Astrocyte of the cerebellum (primary cell): Measurements from ENCODE around the gene GMEB1.
"Not testable (repeated sequence)": the region's sequence is repeated elsewhere in the genome, so short reads cannot be mapped to it uniquely, and the experiment has no call there.

Experiments
- DNase-seq: peaks from one replicate; pipeline ENCODE4 v3.0.0-alpha.2; 2011; ENCODE audit warnings: low read depth
- H3K4me3 ChIP-seq: 2 replicates; pipeline ENCODE4 v1.5.1; 2011; ENCODE audit warnings: mild to moderate bottlenecking, low read depth, low read length, moderate library complexity
- CTCF ChIP-seq: IDR thresholded peaks from 2 replicates; pipeline ENCODE4 v1.5.1; 2012; ENCODE audit warnings: low read length, low read depth, moderate library complexity, mild to moderate bottlenecking; ENCODE audit errors: missing control alignments
- in situ Hi-C: cut with HindIII; loops from 2 replicates; pipeline ENCODE4 v1.10.0; 2017; ENCODE audit warnings: low sequenced_read_pairs

GMEB1 gene

GRCh38 chr1:28718586-28719331 lies 50.2 kb downstream of the GMEB1 start:
- in situ Hi-C loops, result no loop called here
- DNase-seq, result no peak
- H3K4me3 ChIP-seq, result no peak overlapping the region
- TF ChIP-seq CTCF, result no peak

DNA sequence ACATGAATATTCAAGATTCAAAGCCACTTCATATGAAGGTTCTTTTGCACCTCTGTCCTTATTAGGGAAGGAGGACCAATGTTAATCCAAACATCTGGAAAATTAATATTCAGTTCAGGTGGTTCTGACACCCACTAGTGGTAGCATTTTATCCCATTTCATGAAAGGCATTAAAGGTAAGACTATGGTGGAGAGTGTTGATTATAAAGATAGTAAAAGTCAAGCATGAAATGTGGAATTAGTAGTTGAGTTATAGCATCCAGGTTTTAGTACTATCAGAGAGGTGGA lies 50.7 kb downstream of the GMEB1 start:
- no peak for DNase-seq
- in situ Hi-C loops, result no loop called here
- H3K4me3 ChIP-seq, result no peak overlapping the region
- no peak for TF ChIP-seq CTCF

- DNase-seq, result no peak
- no peak for TF ChIP-seq CTCF
- H3K4me3 ChIP-seq, result no peak overlapping the region
- in situ Hi-C loops, result no loop called here
Observed at GRCh38 chr1:28720376-28720775, 51.8 kb downstream of the GMEB1 start.

DNA sequence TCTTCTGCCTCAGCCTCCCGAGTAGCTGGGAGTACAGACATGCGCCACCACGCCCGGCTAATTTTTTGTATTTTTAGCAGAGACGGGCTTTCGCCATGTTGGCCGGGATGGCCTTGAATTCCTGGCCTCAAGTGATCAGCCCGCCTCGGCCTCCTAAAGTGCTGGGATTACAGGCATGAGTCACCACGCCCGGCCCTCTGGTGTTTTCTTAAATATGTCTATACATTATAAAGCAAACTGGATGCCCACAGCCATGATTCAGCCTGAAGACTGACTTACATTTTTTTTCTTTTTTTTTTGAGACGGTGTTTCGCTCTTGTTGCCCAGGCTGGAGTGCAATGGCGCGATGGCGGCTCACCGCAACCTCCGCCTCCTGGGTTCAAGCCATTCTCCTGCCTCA lies 53.3 kb downstream of the GMEB1 start:
- DNase-seq, H3K4me3 ChIP-seq, in situ Hi-C loops: not testable (repeated sequence)

DNA sequence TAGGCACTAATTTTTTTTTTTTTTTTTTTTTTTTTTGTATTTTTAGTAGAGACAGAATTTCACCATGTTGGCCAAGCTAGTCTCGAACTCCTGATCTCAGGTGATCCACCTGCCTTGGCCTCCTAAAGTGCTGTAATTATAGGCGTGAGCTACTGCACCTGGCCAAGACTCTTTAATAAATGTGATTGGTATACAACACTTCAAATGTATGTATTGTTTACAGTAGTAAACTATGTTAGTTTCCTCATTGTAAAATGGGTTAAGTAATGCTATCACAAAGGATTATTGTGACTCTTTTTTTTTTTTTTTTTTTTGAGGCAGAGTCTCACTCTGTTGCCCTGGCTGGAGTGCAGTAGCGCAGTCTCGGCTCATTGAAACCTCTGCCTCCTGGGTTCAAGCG lies 56.8 kb downstream of the GMEB1 start:
- H3K4me3 ChIP-seq, DNase-seq, in situ Hi-C loops: not testable (repeated sequence)

DNA sequence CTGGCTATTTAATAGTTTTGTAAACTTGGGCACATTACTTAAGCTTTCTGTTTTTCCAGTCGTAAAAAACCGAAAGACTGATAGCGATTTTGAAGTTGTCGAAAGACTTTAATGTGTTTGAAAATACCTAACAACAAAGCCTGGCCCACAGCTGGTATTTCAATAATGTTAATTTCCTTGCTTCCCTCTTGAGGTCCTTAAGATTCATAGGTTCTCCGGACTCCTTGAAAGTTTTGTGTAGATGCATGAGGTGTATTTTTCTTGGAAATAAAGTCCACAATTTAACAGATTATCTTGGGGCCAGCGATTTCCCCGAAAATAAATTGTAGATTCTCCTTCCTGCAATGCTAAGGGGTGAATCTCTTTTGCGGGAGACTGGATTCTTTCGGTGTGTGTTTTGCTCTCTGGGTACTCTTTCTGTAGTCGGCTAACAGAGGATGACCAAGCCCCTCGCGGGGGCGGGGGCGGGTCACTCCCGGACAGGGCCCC lies 67.4 kb downstream of the GMEB1 start:
- TF ChIP-seq CTCF, result no peak
- no peak for DNase-seq
- in situ Hi-C loops, result no loop called here
- H3K4me3 ChIP-seq, result peak overlapping the region; percentile 81

DNA sequence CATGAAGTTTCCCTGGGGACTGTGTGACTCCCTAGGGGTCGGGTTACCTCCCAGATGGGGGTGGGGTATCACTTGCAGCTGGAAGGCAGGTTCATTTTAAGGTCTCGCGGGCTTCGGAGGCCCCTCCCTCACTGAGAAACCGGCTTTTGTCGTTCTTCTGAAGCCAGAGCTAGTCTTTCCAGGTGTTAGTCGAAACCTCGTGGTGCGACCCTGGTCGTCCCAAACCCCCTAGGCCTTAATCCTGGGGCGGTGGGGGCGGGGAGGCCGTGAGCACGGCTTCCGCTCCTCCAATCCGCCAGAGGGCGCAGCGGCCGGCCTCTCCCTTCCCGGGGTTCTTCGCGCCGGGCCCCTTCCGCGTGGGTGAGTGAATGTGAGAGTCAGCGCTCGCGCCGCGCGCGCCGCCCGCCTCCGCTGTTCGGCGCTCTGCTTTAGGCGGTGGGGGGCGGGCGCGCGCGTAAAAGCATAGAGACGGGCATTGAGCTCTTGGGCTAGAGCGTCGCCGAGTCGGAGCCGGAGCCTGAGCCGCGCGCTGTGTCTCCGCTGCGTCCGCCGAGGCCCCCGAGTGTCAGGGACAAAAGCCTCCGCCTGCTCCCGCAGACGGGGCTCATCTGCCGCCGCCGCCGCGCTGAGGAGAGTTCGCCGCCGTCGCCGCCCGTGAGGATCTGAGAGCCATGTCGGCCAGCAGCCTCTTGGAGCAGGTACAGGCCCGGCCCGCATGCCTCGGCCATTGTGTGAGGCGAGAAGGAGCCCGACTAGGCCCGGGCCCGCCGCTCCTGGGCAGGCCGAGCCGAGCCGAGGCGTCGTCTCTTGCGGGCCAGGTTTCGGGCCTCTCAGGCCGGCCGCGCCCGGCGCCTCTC lies 68.1 kb downstream of the GMEB1 start, which contains the start of gene YTHDF2:
YTHDF2 (plus strand) TSS at position 491 of the 857 bp plus-strand sequence; CDS start at position 672, 181 bp downstream.
- in situ Hi-C loops, result no loop called here
- DNase-seq, result peak; percentile 89

More for the DNA sequence above, 68.1 kb downstream of the GMEB1 start, which contains the start of gene YTHDF2:
- H3K4me3 ChIP-seq, result peak within 1 kb of the TSS; percentile 81
- peak; percentile 85 for TF ChIP-seq CTCF
